NCI-H2081 treated with DMSO at 0.1 percent for 48 hours (cell line): Measurements from ENCODE around the gene MEIS3.

Source experiments
- DNase-seq: peaks from one replicate; lab custom pipeline; 2025; lab: John Stamatoyannopoulos, UW

Gene MEIS3

GRCh38 chr19:47419030-47419783 lies at the start of gene MEIS3:
TSS of gene MEIS3 (minus strand) at chr19:47419527. CDS start at chr19:47419081, 446 bp downstream.
- DNase-seq, result no peak

- no peak for DNase-seq
Measured at GRCh38 chr19:47467914-47468313, 48.6 kb upstream of the MEIS3 start.

GRCh38 chr19:47465957-47466356 lies 46.6 kb upstream of the MEIS3 start:
- DNase-seq, result no peak

GRCh38 chr19:47464675-47465419 lies 45.5 kb upstream of the MEIS3 start:
- no peak for DNase-seq

- no peak for DNase-seq
Measured at GRCh38 chr19:47461876-47462275, 42.5 kb upstream of the MEIS3 start.

- DNase-seq, result no peak
Measured at GRCh38 chr19:47459477-47459876, 40.1 kb upstream of the MEIS3 start.

GRCh38 chr19:47458672-47459071 lies 39.3 kb upstream of the MEIS3 start:
- DNase-seq, result no peak

GRCh38 chr19:47456721-47457474 lies 37.6 kb upstream of the MEIS3 start:
- DNase-seq, result no peak

GRCh38 chr19:47450478-47450877 lies 31.2 kb upstream of the MEIS3 start:
- DNase-seq, result no peak

- no peak for DNase-seq
Measured at GRCh38 chr19:47448360-47448727, 29.0 kb upstream of the MEIS3 start.

GRCh38 chr19:47447470-47448359 lies 28.4 kb upstream of the MEIS3 start:
- DNase-seq, result no peak

GRCh38 chr19:47446534-47447469 lies 27.5 kb upstream of the MEIS3 start:
- DNase-seq, result no peak

- DNase-seq, result no peak
Measured at GRCh38 chr19:47445937-47446402, 26.6 kb upstream of the MEIS3 start.

- DNase-seq, result no peak
Measured at GRCh38 chr19:47445527-47445926, 26.2 kb upstream of the MEIS3 start.

- DNase-seq, result no peak
Measured at GRCh38 chr19:47444388-47444821, 25.1 kb upstream of the MEIS3 start.

GRCh38 chr19:47443331-47443730 lies 24.0 kb upstream of the MEIS3 start:
- DNase-seq, result no peak

- DNase-seq, result no peak
Measured at GRCh38 chr19:47438793-47439220, 19.5 kb upstream of the MEIS3 start.

- DNase-seq, result no peak
Measured at GRCh38 chr19:47437500-47437899, 18.2 kb upstream of the MEIS3 start.

- DNase-seq, result no peak
Measured at GRCh38 chr19:47436712-47437401, 17.5 kb upstream of the MEIS3 start.
